Adrenal gland (tissue), 5 donors: Measurements from ENCODE around the gene HMX2.

Experiments used
- POLR2A ChIP-seq, 2 donors: fragments of 450-650 bp; IDR thresholded peaks; one replicate each; pipeline ENCODE4 v1.6.1; 2017; ENCODE audit warnings: antibody characterized with exemption in 2 of 2, mild to moderate bottlenecking in 2 of 2, moderate library complexity in 1 of 2
- TF ChIP-seq, protein P1 (sequence below), 6 experiments: fragments of 450-650 bp in 4 of 6; fragments of 200-600 bp in 2 of 6; sonication (generic) in 1 of 6; IDR thresholded peaks; 1 replicate in 5 of 6; 2 replicates in 1 of 6; pipeline versions ENCODE4 v1.5.1 to v1.8.0; 2016 to 2021; ENCODE audit warnings: antibody characterized with exemption in 6 of 6, mild to moderate bottlenecking in 2 of 6, moderate library complexity in 1 of 6
- donor health status: DM: no; HTN: no; CAD: no.

- TF ChIP-seq POLR2A (IDR thresholded peaks at IDR 0.05), result no peak
- TF ChIP-seq, protein P1, sequence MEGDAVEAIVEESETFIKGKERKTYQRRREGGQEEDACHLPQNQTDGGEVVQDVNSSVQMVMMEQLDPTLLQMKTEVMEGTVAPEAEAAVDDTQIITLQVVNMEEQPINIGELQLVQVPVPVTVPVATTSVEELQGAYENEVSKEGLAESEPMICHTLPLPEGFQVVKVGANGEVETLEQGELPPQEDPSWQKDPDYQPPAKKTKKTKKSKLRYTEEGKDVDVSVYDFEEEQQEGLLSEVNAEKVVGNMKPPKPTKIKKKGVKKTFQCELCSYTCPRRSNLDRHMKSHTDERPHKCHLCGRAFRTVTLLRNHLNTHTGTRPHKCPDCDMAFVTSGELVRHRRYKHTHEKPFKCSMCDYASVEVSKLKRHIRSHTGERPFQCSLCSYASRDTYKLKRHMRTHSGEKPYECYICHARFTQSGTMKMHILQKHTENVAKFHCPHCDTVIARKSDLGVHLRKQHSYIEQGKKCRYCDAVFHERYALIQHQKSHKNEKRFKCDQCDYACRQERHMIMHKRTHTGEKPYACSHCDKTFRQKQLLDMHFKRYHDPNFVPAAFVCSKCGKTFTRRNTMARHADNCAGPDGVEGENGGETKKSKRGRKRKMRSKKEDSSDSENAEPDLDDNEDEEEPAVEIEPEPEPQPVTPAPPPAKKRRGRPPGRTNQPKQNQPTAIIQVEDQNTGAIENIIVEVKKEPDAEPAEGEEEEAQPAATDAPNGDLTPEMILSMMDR (IDR thresholded peaks at IDR 0.05), result no peak
Measured at GRCh38 chr10:123148414-123149161, 652 bp downstream of the HMX2 start.
